Coronary artery (tissue), 2 donors: ENCODE measurements around the gene EPB41L2.

Experiments
- DNase-seq: peaks from one replicate; pipeline ENCODE4 v3.0.0-alpha.2; 2017; ENCODE audit warnings: low spot score
- H3K27ac ChIP-seq, 2 donors: fragments of 200-600 bp; sonication (generic); one replicate each; pipeline ENCODE4 v1.5.1; 2016 to 2019
- H3K4me3 ChIP-seq: fragments of 200-600 bp; sonication (generic); 2 replicates; pipeline ENCODE4 v1.5.1; 2016; ENCODE audit warnings: mild to moderate bottlenecking, moderate library complexity
- CTCF ChIP-seq: fragments of 200-600 bp; sonication (generic); IDR thresholded peaks from one replicate; pipeline ENCODE4 v1.5.1; 2019; ENCODE audit warnings: antibody characterized with exemption

Gene EPB41L2

GRCh38 chr6:130932438-130932837 is 130.6 kb downstream of the EPB41L2 start:
- DNase-seq, result no peak
- Histone ChIP-seq H3K4me3 (no peak overlapping the region), H3K27ac (peak overlapping the region in 1 of 2 donors; percentile 61)
- no peak for TF ChIP-seq CTCF

- Histone ChIP-seq H3K27ac (no peak overlapping the region), H3K4me3 (no peak overlapping the region)
- TF ChIP-seq CTCF, result no peak
- no peak for DNase-seq
Measured at GRCh38 chr6:130931683-130932082, 131.4 kb downstream of the EPB41L2 start.

GRCh38 chr6:130929036-130929678 is 133.9 kb downstream of the EPB41L2 start:
- peak overlapping the region in 1 of 2 donors; percentile 42 for H3K27ac ChIP-seq
- no peak for DNase-seq
- no peak for TF ChIP-seq CTCF
- peak overlapping the region; percentile 41 for H3K4me3 ChIP-seq

GRCh38 chr6:130928158-130928912 is 134.7 kb downstream of the EPB41L2 start:
- TF ChIP-seq CTCF, result no peak
- DNase-seq, result no peak
- peak overlapping the region in 1 of 2 donors; percentile 42 for H3K27ac ChIP-seq
- H3K4me3 ChIP-seq, result peak overlapping the region; percentile 41

GRCh38 chr6:130927305-130927704 is 135.7 kb downstream of the EPB41L2 start:
- DNase-seq, result no peak
- TF ChIP-seq CTCF, result no peak
- Histone ChIP-seq H3K4me3 (no peak overlapping the region), H3K27ac (no peak overlapping the region)

- DNase-seq, result no peak
- no peak overlapping the region for H3K4me3 ChIP-seq
- TF ChIP-seq CTCF, result no peak
Measured at GRCh38 chr6:130923350-130923749, 139.7 kb downstream of the EPB41L2 start.

GRCh38 chr6:130922922-130923321 is 140.1 kb downstream of the EPB41L2 start:
- H3K27ac ChIP-seq, result no peak overlapping the region
- TF ChIP-seq CTCF, result no peak
- DNase-seq, result no peak
- no peak overlapping the region for H3K4me3 ChIP-seq

More at GRCh38 chr6:130923350-130923749, 139.7 kb downstream of the EPB41L2 start:
- H3K27ac ChIP-seq, result no peak overlapping the region
